ENCODE measurements around the gene HES6.

DNA sequence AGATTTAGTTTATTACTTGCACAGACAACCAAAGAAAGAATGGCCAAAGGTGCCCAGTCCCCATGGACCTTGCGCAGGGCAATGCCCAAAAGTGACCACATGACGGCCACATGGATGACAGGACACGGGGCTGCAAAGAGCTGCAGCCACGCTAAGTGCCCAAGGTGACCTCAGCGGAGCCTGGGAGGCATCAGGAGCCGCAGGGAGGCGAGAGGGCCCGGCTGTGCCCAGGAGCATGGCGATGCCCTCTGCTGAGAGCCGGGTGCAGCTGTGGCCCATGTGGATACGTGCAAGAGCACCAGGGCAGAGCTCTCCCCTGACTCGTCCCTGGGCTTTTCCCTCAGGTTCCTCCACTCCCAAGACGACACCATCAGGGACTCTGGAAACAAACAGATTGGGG, 14.7 kb downstream of the HES6 start:
- TF ChIP-seq TAF1 (IDR thresholded peaks at IDR 0.05; ENCODE audit: borderline replicate concordance, insufficient read depth, low read length): no peak
- no peak for TF ChIP-seq POLR2AphosphoS5 (IDR thresholded peaks at IDR 0.05; ENCODE audit: low read depth, low read length)
- no peak for TF ChIP-seq SIN3A (IDR thresholded peaks at IDR 0.05; ENCODE audit: borderline replicate concordance, insufficient read depth, low read length)
- TF ChIP-seq, protein P1, sequence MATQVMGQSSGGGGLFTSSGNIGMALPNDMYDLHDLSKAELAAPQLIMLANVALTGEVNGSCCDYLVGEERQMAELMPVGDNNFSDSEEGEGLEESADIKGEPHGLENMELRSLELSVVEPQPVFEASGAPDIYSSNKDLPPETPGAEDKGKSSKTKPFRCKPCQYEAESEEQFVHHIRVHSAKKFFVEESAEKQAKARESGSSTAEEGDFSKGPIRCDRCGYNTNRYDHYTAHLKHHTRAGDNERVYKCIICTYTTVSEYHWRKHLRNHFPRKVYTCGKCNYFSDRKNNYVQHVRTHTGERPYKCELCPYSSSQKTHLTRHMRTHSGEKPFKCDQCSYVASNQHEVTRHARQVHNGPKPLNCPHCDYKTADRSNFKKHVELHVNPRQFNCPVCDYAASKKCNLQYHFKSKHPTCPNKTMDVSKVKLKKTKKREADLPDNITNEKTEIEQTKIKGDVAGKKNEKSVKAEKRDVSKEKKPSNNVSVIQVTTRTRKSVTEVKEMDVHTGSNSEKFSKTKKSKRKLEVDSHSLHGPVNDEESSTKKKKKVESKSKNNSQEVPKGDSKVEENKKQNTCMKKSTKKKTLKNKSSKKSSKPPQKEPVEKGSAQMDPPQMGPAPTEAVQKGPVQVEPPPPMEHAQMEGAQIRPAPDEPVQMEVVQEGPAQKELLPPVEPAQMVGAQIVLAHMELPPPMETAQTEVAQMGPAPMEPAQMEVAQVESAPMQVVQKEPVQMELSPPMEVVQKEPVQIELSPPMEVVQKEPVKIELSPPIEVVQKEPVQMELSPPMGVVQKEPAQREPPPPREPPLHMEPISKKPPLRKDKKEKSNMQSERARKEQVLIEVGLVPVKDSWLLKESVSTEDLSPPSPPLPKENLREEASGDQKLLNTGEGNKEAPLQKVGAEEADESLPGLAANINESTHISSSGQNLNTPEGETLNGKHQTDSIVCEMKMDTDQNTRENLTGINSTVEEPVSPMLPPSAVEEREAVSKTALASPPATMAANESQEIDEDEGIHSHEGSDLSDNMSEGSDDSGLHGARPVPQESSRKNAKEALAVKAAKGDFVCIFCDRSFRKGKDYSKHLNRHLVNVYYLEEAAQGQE (IDR thresholded peaks at IDR 0.05; ENCODE audit: insufficient read depth in 1 of 2, low read depth in 2 of 2, low read length in 2 of 2): no peak

Data from PFSK-1 (cell line).